Measurements from ENCODE around the gene DMWD.
"Not testable (repeated sequence)": the region's sequence is repeated elsewhere in the genome, so short reads cannot be mapped to it uniquely, and the experiment has no call there.

DNA sequence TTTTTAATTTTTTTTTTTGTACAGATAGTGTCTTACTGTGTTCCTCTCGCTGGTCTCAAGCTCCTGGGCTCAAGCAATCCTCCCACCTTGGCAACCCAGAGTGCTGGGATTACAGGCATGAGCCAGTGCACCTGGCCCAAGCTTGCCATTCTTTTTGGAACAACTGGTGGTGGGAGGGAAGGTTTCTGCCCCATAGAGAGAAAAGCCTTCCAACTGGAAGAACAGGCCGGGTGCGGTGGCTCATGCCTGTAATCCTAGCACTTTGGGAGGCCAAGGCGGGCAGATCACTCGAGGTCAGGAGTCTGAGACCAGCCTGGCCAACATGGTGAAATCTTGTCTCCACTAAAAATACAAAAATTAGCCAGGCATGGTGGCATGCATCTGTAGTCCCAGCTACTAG, 6.9 kb upstream of the DMWD start:
- TF ChIP-seq, protein P1, sequence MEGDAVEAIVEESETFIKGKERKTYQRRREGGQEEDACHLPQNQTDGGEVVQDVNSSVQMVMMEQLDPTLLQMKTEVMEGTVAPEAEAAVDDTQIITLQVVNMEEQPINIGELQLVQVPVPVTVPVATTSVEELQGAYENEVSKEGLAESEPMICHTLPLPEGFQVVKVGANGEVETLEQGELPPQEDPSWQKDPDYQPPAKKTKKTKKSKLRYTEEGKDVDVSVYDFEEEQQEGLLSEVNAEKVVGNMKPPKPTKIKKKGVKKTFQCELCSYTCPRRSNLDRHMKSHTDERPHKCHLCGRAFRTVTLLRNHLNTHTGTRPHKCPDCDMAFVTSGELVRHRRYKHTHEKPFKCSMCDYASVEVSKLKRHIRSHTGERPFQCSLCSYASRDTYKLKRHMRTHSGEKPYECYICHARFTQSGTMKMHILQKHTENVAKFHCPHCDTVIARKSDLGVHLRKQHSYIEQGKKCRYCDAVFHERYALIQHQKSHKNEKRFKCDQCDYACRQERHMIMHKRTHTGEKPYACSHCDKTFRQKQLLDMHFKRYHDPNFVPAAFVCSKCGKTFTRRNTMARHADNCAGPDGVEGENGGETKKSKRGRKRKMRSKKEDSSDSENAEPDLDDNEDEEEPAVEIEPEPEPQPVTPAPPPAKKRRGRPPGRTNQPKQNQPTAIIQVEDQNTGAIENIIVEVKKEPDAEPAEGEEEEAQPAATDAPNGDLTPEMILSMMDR (IDR thresholded peaks at IDR 0.05): not testable (repeated sequence)
- not testable (repeated sequence) for TF ChIP-seq MAFK (IDR thresholded peaks at IDR 0.05; ENCODE audit: partially characterized antibody); JUN (IDR thresholded peaks at IDR 0.05); RAD21 (conservative IDR thresholded peaks at IDR 0.05 in 1 of 2, IDR thresholded peaks at IDR 0.05 in 1 of 2); ESRRA (IDR thresholded peaks at IDR 0.05; ENCODE audit: borderline replicate concordance, low read length); SREBF2 (IDR thresholded peaks at IDR 0.05); POLR2A (IDR thresholded peaks at IDR 0.05; ENCODE audit: low read length); RARB (CRISPR knock-in tag; IDR thresholded peaks at IDR 0.05)
- TF ChIP-seq, protein P2, sequence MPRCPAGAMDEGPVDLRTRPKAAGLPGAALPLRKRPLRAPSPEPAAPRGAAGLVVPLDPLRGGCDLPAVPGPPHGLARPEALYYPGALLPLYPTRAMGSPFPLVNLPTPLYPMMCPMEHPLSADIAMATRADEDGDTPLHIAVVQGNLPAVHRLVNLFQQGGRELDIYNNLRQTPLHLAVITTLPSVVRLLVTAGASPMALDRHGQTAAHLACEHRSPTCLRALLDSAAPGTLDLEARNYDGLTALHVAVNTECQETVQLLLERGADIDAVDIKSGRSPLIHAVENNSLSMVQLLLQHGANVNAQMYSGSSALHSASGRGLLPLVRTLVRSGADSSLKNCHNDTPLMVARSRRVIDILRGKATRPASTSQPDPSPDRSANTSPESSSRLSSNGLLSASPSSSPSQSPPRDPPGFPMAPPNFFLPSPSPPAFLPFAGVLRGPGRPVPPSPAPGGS (IDR thresholded peaks at IDR 0.05): not testable (repeated sequence)
- TF ChIP-seq, protein P3, sequence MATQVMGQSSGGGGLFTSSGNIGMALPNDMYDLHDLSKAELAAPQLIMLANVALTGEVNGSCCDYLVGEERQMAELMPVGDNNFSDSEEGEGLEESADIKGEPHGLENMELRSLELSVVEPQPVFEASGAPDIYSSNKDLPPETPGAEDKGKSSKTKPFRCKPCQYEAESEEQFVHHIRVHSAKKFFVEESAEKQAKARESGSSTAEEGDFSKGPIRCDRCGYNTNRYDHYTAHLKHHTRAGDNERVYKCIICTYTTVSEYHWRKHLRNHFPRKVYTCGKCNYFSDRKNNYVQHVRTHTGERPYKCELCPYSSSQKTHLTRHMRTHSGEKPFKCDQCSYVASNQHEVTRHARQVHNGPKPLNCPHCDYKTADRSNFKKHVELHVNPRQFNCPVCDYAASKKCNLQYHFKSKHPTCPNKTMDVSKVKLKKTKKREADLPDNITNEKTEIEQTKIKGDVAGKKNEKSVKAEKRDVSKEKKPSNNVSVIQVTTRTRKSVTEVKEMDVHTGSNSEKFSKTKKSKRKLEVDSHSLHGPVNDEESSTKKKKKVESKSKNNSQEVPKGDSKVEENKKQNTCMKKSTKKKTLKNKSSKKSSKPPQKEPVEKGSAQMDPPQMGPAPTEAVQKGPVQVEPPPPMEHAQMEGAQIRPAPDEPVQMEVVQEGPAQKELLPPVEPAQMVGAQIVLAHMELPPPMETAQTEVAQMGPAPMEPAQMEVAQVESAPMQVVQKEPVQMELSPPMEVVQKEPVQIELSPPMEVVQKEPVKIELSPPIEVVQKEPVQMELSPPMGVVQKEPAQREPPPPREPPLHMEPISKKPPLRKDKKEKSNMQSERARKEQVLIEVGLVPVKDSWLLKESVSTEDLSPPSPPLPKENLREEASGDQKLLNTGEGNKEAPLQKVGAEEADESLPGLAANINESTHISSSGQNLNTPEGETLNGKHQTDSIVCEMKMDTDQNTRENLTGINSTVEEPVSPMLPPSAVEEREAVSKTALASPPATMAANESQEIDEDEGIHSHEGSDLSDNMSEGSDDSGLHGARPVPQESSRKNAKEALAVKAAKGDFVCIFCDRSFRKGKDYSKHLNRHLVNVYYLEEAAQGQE (IDR thresholded peaks at IDR 0.05): not testable (repeated sequence)

Measured in A549 (cell line).